ENCODE data around the gene PDE7B. TPM values are rescaled to one million over a fixed set of nuclear protein-coding genes. Genes with fewer than 3 reads are reported as not detected.
"Not testable (repeated sequence)": the region's sequence is repeated elsewhere in the genome, so short reads cannot be mapped to it uniquely, and the experiment has no call there.

The PDE7B gene
- polyA plus RNA-seq, 3 donors: 5.5 to 10.5 (median 8.5) TPM

DNA sequence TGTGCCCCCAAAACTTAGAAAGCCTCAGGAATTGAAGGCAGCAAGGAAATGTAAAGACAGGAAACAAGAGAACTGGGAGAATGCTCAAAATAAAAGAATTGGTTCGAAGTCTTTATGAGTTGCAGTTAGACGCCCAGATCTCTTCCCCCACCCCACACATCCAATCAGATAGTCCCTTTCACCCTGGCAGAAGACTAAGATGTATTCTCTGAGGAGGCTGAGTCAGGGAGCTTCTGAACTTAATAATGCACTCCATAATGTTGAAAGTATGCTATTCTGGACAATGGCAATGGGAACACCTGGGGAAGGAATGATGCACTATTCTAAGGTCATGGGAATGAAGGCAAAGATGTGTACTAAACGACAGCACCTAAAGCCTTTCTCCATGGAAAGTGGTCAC, 225.0 kb downstream of the PDE7B start:
- no peak for DNase-seq (ENCODE audit: extremely low read depth in 1 of 11, low read depth in 9 of 11, low spot score in 4 of 11)

DNA sequence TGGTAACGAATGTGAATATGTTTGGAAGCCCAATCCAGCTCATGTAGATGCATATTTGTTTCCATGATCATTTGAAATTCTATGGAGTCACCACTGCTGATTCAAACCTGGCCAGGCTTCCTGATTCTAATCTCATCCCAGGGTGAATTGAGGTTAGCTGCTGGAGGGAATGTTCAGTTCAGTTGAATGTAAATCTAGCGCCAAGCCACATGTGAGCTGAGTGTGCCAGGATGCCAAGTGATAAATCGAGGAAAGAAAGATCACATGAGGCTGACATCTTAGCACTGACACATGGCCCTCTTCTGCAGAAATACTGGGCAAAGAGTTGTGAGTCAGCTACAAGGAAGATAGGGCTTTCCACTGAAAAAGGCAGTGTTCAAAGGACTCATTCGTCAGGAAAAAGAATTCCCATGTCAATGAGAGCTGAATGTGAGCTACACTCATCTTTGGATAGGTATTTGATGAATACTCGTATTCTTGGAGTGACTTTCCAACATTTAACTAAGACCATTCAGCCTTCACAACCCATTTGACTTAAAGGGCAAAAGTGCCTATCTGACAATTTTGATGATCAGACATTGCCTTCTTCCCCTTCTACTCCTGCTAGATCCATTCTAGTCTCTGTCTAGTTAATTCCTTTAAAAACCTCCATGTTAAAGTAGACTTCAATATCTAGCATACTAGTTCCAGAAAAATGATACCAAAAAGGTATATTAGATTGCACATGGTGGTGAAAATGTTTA, 226.5 kb downstream of the PDE7B start:
- DNase-seq (ENCODE audit: extremely low read depth in 1 of 11, low read depth in 9 of 11, low spot score in 4 of 11): no peak

DNA sequence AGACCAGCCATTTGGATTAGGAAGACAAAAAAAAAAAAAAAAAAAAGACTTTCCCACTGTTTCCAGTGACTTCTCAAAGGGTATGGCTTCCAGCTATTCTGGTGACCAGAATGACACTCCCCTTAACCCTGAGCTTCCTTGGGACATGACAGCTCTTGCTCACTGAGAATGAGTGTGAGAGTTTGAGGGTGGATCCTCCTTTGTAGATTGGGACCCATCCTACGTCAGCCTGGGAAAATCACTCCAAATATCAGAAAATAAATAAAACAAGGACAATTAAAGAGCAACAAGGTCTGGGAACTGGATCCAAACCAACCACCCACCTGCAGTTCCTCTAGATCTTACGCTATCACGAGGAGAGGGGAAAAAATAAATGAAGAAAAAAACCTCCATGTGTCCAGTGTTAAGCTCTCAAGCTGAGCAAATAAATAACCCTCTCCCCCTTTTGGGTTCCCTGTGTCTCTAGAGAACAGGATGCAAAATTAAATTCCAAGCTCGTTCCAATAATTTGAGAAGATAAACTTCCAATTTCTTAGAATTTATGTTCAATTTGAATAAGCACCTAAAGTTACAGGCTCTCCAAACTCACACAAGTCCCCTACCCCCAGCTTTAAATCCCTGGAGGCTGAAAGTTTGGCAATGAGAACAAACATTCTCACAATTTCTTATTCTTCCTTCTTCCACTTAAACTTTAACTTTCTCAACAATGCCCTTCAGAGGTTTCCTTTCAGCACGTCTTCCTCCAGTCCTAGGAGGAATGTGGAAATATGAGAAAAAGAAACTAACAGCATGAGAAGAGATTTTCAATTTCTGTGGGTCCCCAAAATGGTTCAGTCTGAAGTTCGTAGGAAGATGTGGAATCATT, 228.4 kb downstream of the PDE7B start:
- DNase-seq (ENCODE audit: extremely low read depth in 1 of 11, low read depth in 9 of 11, low spot score in 4 of 11): no peak

DNA sequence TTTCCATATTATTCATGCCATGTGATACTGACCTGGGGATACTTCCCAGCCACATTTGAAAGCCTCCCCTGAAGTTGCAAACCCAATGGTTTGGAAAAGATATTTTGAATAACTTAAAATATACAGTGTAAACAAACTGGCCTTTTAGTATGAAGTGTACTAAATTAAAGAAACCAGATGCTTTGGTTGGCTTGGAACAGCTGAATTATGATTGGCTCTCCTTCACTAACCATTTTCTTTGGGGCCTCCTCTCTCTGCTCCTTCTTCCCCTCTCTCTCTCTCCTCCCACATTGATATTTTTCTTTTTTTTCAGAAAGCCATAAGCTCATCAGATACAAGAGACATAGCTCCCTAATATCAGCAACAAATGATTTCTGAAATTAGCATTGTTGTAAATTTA, 232.0 kb downstream of the PDE7B start:
- DNase-seq (ENCODE audit: extremely low read depth in 1 of 11, low read depth in 9 of 11, low spot score in 4 of 11): no peak

DNA sequence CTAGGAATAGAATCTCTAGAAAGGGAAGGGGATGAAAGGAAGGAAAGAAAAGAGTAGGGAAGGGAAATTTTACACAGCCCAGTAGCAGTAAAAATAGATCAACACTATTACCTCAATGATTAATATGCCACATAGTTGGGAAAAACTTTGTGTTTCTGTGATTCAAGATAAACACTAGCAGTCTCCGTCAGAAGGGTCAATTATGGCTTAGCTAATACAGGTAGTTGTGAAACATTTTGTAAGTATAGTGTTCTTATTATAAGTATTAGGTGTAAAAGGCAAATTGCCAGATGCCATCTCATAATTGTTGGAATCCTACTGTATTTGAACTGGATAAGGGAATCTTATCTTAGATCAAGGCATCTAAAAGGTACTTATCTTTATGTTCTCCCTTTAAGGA, 232.9 kb downstream of the PDE7B start:
- no peak for DNase-seq (ENCODE audit: extremely low read depth in 1 of 11, low read depth in 9 of 11, low spot score in 4 of 11)

DNA sequence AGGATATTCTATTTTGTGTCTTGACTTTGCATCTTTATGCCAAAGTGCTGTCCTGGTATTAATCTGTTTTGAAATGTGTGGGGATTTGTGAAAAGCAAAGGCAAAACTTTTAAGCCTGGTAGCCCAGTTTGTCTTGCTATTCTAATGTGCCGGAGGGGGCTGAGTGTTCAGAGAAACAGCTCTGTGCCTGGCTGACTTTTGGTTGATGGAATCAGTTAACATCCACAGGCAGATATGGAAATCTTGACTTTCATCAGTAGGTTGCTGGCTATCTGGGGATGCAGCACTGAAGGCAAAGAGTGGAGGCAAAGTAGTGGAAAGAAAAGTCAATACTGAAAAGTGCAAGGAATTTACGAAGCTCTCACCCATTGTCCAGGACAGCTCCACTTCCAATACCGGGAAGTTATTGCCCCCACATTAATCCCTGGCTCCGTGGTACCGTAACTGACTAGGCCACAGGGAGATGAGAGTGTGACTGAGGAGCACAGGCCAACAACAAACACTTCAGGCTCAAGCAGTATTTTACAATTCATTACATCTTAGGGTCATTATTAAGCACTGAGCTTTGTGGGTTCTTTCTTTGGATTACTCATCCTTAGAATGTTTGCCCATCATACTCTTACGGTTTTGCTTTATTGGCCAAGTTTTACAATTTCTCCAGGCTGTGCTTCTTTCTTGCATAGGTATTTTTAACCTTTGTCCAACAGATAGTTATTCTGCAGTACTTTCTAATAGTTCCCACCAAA, 234.0 kb downstream of the PDE7B start:
- no peak for DNase-seq (ENCODE audit: extremely low read depth in 1 of 11, low read depth in 9 of 11, low spot score in 4 of 11)

DNA sequence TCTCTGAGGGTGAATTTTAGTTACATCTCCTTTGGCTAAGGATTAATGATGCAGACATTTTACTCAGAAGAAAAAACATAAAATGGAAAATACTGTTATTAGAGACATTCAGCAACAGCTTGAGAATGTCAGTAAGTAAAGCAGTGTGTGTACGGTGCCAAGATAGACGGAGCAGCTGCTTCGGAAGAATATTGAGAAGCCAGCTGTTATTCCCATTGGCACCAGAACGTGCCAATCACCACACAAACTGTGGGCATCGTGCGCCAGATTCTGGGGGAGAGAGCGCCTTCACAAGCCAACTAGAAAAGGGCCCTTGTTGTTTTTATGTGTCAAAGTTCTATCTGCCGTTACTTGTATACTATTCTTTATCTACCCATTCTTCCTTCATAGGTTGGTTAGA, 235.2 kb downstream of the PDE7B start:
- no peak for DNase-seq (ENCODE audit: extremely low read depth in 1 of 11, low read depth in 9 of 11, low spot score in 4 of 11)

DNA sequence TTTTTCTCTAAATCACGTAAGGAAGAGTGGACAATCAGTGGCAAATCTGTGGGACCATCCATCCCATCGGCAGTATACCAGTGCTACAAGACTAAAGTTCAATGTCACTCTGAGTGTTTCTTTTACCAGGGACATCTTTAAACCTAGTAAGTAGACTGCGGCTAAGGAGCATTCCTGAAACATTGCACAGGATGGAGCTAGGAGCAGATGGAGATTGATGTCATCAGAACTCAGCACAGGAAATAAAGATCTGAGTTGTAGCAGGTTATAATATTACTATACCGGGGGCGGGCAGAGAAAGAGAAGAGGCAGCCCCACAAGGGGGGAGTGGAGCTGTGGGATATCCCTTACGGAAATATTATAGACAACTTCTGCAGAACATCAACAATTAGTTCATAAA, 236.5 kb downstream of the PDE7B start:
- no peak for DNase-seq (ENCODE audit: extremely low read depth in 1 of 11, low read depth in 9 of 11, low spot score in 4 of 11)

DNA sequence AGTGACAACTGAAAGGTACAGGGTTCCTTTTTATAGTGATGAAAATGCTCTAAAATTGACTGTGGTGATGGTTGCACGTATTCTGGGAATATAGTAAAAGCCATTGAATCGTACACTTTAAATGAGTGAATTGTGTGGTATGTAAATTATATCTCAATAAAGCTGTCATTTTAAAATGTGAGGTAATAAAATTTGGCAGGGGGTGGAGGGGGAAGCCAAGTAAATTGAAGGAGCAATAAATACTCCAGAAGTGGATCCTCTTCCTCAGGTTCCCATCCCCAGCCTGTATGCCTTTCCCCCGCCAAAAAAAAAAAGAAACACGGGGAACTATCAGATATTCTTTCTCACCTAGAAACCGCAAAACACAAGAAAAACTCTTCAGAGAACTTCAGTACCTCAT, 237.2 kb downstream of the PDE7B start:
- DNase-seq (ENCODE audit: extremely low read depth in 1 of 11, low read depth in 9 of 11, low spot score in 4 of 11): no peak

DNA sequence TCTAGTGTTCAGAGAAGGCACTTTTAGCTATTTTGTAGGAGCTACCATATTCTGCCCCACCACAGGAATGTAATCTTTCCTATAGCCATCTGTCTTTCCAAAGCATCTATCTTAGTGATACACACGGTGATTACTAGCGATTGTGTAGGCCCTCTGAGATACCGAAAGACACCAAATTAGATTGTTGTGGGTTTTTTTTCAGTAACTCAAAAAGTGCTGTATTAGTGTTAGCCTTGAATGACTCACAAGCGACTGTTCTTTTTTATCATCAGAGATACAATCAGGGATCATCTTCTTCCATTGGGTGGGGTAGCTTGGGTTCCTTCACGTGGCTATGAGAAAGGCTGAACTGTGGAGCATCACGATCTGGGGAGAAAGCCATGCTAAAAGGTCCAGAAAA, 238.4 kb downstream of the PDE7B start:
- DNase-seq (ENCODE audit: extremely low read depth in 1 of 11, low read depth in 9 of 11, low spot score in 4 of 11): no peak

DNA sequence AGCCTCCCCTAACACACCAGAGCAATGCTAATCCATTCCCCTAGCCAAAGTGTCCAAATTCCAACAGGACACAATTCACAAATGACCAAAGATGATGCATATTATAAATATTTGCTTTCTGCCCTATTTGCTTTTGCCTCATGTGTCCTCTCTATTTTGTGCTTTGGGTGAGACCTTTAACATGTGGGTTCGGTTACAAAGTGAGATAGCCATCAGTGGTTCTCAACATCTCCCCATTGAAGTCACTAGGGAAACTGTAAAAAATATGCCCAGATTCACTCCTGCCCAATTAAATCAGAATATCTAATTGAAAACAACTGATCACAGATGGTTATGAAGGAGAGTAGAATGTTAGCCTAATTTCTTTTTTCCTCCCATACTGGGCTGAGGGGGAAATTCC, 239.4 kb downstream of the PDE7B start:
- no peak for DNase-seq (ENCODE audit: extremely low read depth in 1 of 11, low read depth in 9 of 11, low spot score in 4 of 11)

DNA sequence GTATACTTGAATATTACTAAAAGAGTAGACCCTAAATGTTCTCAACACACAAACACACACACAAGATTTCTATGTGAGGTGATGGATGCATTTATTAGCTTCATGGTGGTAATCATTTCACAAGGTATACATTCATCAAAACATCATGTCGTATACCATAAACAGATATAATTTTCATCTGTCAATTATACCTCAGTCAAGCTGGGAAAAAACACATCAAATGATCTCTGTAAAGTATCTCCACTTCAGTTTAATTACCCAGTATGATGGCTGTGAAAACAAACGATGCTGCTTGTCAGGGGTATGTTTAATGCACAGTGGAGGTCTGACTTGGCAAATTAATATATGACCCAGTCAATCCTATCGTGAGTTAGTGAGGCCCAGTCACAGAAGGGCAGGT, 241.4 kb downstream of the PDE7B start:
- no peak for DNase-seq (ENCODE audit: extremely low read depth in 1 of 11, low read depth in 9 of 11, low spot score in 4 of 11)

DNA sequence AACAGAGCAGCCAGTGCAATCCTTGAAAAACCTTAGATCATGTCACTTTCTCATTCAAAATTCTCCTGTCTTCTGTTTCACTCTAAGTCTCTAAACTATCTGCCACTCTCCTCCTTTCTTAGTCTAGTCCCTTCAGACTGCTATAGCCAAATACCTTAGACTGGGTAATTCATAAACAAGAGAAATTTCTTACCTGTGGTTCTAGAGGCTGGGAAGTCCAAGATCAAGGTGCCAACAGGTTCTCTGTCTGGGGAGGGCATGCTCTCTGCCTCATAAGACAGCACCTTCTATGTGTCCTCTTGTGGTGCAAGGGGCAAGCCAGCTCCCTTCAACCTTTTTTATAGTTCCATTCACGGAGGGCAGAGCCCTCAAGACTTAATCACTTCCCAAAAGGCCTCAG, 242.3 kb downstream of the PDE7B start:
- DNase-seq (ENCODE audit: extremely low read depth in 1 of 11, low read depth in 9 of 11, low spot score in 4 of 11): no peak

DNA sequence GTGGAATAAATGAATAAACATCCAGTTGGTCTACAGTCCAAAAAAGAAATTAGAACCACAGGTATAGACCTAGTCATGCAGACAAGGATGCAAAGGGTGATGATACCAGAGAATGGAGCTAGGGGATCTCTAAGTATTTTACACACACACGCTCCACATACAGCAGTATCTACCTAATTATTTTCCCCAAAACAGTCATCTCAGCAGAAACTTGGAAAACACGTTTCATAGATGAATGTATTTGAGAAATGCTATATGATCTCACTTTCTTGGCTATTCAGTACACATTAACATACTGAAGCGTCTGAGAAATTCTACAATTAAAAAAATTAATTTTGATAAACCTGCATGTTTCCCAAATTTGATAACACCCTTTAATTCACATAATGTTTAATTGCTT, 243.3 kb downstream of the PDE7B start:
- DNase-seq (ENCODE audit: extremely low read depth in 1 of 11, low read depth in 9 of 11, low spot score in 4 of 11): no peak

DNA sequence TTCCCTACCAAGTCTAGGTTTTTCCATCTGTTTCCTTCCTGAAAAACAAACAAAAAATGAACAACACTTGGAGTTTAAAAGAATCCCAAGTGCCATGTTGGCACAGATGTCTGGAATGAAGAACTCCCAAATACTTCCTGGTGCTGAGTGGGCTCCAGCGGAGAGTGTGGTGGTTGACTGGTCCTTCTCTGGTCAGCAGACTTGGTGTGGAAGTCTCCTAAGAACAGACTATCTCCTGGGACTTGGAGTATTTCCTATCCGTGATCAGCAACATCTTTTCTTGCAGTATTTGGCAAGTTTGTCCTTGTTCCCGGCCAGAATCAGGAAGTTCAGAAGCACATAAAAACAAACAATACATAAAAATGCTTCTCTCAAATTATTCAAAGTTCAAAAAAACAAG, 244.5 kb downstream of the PDE7B start:
- no peak for DNase-seq (ENCODE audit: extremely low read depth in 1 of 11, low read depth in 9 of 11, low spot score in 4 of 11)

DNA sequence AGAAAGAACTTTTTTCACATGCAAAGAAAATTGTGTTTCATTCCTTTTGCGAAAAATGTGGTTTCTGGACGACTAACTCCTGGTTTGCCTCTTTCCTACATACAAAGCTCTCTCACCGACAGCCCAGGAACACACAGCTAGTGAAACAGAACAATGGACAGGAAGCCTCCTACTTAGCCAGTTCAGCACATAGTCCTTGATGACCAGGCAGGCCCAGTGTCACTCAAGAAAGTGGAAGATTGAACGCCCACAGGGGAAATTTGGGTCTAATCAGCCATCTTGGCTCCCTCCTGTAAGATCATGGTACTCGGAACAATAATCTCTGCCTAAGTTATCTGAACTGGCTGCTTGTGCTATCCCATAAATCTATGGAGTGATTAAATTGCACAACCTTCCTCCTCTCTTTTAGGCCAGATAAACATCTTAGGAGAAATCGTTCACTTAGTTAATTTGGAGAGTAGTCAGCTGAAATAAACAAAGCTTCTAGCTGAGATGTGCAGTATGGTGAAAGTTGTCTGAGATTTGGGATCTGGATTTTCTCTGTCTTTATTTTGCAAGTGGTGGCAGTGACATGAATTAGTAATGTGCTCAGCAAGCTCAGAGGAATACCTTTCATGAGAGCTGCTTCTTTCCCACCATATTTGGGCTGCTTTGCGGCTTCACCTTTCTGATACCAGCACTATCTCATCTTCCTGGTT, 251.6 kb downstream of the PDE7B start:
- DNase-seq (ENCODE audit: extremely low read depth in 1 of 11, low read depth in 9 of 11, low spot score in 4 of 11): no peak

DNA sequence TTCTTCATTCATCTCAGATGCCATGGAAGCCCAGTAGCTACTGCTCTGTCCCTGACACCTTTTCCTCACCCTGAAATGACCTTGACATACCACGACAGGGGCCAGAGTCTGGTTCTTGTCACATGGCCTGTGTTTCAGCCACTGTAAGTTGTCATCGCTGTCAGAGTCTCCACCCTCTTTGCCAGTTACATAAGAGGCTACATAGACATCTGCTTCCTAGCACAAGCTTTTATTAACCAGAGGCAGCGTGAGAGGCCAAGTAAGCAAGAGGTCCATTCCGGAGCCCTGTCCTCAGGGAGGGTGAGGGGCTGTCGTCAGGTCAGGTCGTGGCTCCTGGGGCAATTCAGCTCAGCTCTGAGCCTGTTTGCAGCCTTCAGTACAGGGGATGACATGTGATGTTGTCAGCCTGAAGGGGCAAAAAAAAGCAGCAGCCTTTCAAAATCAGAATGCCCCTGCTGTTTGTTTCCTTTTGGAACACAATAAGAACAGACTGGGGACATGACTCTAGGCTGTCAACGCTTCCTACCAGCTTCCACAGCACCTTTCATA, 252.3 kb downstream of the PDE7B start:
- DNase-seq (ENCODE audit: extremely low read depth in 1 of 11, low read depth in 9 of 11, low spot score in 4 of 11): no peak

DNA sequence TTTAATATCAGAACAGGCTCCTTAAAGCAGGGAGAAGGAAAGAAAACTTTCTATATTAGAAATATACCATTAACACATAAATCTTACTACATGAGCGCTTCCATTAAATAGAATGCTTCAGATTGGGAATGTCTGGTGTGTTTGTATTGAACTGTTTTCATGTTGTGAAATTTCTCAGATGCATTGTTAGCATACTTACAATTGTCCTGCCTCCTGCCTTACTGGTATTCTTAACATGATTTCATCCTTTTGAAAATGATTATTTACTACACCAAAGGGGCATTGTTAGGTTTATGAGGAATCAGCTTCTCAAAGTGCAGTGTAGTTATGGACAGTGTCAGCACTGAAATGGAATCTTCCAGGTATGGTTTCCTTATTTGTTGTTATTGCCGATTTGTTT, 253.1 kb downstream of the PDE7B start:
- DNase-seq (ENCODE audit: extremely low read depth in 1 of 11, low read depth in 9 of 11, low spot score in 4 of 11): no peak

DNA sequence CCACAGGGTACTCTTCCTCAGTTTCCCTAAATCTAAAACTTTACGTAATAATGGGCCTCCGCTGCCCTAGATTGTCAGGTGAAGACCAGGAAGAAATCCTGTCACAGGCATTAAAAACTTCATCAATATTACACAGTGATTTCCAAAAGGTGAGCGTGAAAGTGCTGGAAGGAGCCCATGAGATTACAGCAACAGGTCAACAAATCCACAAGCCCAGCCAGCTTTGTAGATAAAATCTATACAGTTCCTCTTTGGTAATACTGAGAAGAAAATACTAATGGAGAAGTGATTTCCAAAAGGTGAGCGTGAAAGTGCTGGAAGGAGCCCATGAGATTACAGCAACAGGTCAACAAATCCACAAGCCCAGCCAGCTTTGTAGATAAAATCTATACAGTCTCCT, 254.3 kb downstream of the PDE7B start:
- not testable (repeated sequence) for DNase-seq (ENCODE audit: extremely low read depth in 1 of 11, low read depth in 9 of 11, low spot score in 4 of 11)
